Esophagus (tissue), 2 donors: ENCODE results near the gene KY. TPM values are rescaled to one million over a fixed set of nuclear protein-coding genes. Genes with fewer than 3 reads are reported as not detected.

ENCODE experiments used
- H3K27ac ChIP-seq, 2 donors: one replicate each; pipeline ENCODE4 v1.5.1; 2013; ENCODE audit warnings: low read depth in 2 of 2, mild to moderate bottlenecking in 2 of 2, inconsistent platforms in 1 of 2, low read length in 1 of 2, moderate library complexity in 1 of 2
- H3K27me3 ChIP-seq, 2 donors: one replicate each; pipeline ENCODE4 v1.6.1; 2013; ENCODE audit warnings: low read length in 2 of 2, control low read depth in 1 of 2, mild to moderate bottlenecking in 1 of 2; ENCODE audit not compliant: insufficient read depth in 2 of 2, control insufficient read depth in 1 of 2
- H3K36me3 ChIP-seq, 2 donors: one replicate each; pipeline ENCODE4 v1.6.1; 2013; ENCODE audit warnings: low read length in 1 of 2; ENCODE audit not compliant: control insufficient read depth in 2 of 2, insufficient read depth in 2 of 2
- H3K4me1 ChIP-seq, 2 donors: one replicate each; pipeline ENCODE4 v1.6.1; 2013; ENCODE audit warnings: low read length in 1 of 2; ENCODE audit not compliant: control insufficient read depth in 2 of 2, insufficient read depth in 2 of 2
- H3K4me3 ChIP-seq, 2 donors: one replicate each; pipeline ENCODE4 v1.5.1; 2013; ENCODE audit warnings: low read length in 2 of 2, mild to moderate bottlenecking in 2 of 2, low read depth in 1 of 2, moderate library complexity in 1 of 2
- H3K9me3 ChIP-seq, 2 donors: one replicate each; pipeline ENCODE4 v1.6.1; 2013; ENCODE audit warnings: mild to moderate bottlenecking in 2 of 2, low read depth in 1 of 2, low read length in 1 of 2, moderate library complexity in 1 of 2; ENCODE audit not compliant: control insufficient read depth in 2 of 2, insufficient read depth in 1 of 2
- WGBS, 2 donors: extraction: QIAGEN DNeasy Blood & Tissue Kit; methylation state at CpG; one replicate each; pipeline ENCODE4 v1.1.7; 2013; 5-methylcytosine and 5-hydroxymethylcytosine counted together
- polyA plus RNA-seq, 2 donors: library from polyadenylated mRNA; stranded (reverse); fragments of 200-250 nt; gene quantifications; one replicate each; pipeline ENCODE4 v1.2.3, GENCODE V29; 2013
- donor health status: healthy with polysubstance abuse.
- donor health status: Bipolar disorder and iron deficiency.

Gene KY
- polyA plus RNA-seq, 2 donors, result 0.02 to 0.08 TPM

DNA sequence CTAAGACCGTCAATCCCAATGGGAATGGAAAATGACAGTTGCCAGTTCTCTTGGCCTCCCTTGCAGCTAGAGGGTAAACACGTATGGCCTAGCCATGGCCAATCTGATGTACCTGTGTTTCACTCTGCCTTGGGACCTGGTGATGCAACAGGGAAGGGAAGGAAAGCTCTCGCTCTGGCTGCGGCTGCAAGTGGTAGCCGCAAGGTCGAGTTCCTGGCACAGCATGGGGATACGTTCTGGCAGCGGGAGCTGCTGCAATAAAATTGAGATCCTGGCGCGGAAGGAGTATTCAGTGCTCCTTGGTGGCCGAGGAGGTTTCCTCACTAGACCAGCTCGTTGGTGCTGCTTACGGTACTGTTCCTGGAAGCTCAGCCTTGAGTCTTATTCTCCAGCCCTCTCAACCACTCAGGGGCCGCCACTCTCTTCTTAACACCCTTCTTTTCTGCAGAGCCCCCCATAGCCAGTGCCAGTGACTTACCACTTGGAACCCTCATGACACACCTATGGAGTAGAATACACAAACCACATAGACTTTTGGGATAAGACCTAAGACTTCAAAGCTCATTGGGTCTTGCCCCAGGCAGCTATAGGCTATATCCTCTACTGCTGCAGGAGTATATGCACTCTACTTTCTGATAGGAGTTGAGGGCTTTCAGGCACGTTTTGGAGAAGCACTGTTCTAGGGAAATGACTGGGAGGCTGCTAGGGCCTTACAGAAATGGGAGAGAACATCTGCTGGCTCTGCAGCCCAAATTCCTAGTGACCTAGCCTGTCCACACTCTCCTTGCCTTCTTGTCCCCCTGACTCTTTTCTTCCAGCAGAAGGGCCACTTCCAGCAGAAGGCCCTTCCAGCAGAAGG lies 2.7 kb downstream of the KY start:
- Histone ChIP-seq H3K9me3 (no peaks in the 10 kb centered on the region), H3K27me3 (no peaks in the 10 kb centered on the region), H3K27ac (no peak overlapping the region), H3K4me3 (no peak overlapping the region), H3K36me3 (no peaks in the 10 kb centered on the region), H3K4me1 (peaks cover 0 to 9% of the 10 kb centered on the region in 2 donors)
- WGBS, 2 donors, result 92 to 96% methylated on average over 15 of the region's 15 CpGs

DNA sequence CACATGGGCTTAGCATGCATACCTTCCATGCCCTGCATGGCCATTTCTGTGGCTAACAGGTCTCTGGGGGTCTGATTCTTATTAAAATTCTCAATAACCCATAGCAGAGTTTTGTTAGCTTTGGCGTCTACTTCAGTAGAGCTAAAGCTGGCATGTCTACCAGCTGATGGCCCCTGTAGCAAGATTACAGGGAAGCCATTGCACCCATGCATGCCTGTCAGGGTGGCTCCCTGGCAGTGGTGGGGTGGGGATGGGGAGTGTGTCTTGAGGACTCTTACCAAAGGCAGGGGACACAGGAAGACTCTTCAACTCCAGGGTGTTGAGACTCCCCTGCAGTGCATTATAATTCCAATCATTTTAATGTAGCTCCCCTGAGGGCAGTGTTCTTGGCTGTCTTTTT lies 4.7 kb downstream of the KY start:
- Histone ChIP-seq H3K27me3 (no peaks in the 10 kb centered on the region), H3K36me3 (no peaks in the 10 kb centered on the region), H3K4me3 (no peak overlapping the region), H3K9me3 (no peaks in the 10 kb centered on the region), H3K27ac (no peak overlapping the region), H3K4me1 (peaks cover 0 to 3% of the 10 kb centered on the region in 2 donors)
- 82 to 95% methylated on average over 1 of the region's 1 CpG for WGBS, 2 donors

DNA sequence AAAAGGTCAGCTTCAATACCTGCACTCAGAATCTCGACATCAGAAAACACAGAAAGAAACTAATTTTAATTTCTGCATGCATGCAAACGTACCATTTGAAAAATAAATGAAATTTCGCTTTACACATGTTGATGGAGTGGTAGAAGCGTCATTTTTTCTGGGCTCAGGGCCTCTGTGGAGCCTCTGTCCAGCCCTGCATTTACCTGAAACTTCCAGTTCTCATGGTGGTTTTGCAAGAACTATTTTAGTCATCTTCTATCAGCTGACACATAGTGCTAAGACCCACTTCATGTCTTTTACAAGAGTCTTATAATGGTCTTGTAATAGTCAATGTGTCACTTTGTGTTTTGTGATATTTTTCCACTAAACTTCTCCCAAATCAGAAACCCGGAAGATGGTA lies 5.3 kb downstream of the KY start:
- Histone ChIP-seq H3K27me3 (no peaks in the 10 kb centered on the region), H3K4me3 (no peak overlapping the region), H3K9me3 (no peaks in the 10 kb centered on the region), H3K36me3 (no peaks in the 10 kb centered on the region), H3K27ac (no peak overlapping the region), H3K4me1 (no peaks in the 10 kb centered on the region)
- 88 to 92% methylated on average over 5 of the region's 5 CpGs for WGBS, 2 donors

DNA sequence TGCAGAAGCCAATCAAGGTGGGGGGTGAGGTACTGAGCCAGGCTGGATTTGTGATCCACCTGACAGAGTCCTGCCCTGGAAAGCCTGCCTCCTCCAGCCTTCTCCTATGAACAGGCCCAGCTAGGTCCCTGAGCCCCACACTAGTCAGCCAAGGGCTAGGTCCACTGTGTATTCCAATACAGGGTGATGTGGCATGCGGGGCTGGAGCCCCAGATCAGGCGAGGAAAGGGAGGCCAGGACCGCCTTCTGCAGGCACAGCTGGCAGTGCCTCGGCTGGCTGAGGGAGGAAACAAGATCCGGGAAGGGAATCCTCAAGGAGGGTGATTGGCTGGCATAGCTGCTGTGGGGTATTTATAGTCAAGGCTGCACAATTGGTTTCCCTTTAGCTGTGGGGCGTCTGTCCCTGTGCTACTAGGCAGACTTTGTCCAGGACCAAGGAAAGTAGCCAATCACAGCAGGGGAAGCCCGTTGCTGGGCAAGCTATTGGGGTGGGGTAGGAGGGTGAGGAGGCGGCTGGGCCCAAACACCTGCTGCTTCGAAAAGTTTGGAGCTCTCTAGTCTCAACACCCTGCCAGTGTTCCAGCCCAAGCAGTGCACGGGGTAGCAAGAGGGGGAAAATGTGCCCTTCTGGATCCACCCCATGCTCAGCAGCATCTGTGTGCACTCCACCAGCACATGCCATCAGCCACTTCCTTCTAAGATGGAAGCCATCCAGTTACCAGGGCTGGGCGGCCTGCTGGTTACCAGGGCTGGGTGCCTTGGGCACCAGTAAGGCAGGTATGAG lies 5.9 kb downstream of the KY start:
- H3K9me3 ChIP-seq, result no peaks in the 10 kb centered on the region
- no peaks in the 10 kb centered on the region for H3K36me3 ChIP-seq
- H3K27me3 ChIP-seq, result no peaks in the 10 kb centered on the region
- no peaks in the 10 kb centered on the region for H3K4me1 ChIP-seq
- no peak overlapping the region for H3K27ac ChIP-seq
- no peak overlapping the region for H3K4me3 ChIP-seq
- 70 to 75% methylated on average over 11 of the region's 11 CpGs for WGBS, 2 donors

DNA sequence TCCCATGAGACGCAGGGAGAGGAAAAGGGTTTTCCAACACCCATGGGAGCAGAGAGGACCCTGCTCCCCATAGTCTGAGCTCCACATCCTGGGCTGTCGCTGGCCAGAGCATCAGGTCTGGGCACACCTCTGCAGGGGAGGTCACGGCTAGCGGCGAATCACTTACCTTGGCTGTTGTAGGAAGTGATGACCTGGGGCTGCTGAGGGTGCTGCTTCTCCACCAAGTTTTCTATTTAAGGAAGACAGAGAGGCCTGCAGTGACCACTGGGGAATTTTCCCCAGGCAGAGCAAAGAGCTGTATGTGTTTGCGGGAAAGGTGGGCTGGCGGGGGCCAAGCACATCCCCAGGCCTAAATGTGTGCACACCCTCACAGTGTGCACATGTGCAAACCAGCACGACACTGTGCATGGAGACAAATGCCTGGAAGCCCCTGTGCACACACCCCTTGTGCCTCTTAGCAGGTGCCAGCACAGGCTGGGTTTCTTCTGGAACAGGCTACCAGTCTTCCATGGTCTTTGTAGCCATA lies 7.6 kb downstream of the KY start:
- H3K36me3 ChIP-seq, result no peaks in the 10 kb centered on the region
- H3K4me3 ChIP-seq, result no peak overlapping the region
- no peaks in the 10 kb centered on the region for H3K27me3 ChIP-seq
- WGBS, 2 donors, result 92 to 95% methylated on average over 8 of the region's 8 CpGs
- H3K9me3 ChIP-seq, result no peaks in the 10 kb centered on the region
- no peaks in the 10 kb centered on the region for H3K4me1 ChIP-seq
- no peak overlapping the region for H3K27ac ChIP-seq

DNA sequence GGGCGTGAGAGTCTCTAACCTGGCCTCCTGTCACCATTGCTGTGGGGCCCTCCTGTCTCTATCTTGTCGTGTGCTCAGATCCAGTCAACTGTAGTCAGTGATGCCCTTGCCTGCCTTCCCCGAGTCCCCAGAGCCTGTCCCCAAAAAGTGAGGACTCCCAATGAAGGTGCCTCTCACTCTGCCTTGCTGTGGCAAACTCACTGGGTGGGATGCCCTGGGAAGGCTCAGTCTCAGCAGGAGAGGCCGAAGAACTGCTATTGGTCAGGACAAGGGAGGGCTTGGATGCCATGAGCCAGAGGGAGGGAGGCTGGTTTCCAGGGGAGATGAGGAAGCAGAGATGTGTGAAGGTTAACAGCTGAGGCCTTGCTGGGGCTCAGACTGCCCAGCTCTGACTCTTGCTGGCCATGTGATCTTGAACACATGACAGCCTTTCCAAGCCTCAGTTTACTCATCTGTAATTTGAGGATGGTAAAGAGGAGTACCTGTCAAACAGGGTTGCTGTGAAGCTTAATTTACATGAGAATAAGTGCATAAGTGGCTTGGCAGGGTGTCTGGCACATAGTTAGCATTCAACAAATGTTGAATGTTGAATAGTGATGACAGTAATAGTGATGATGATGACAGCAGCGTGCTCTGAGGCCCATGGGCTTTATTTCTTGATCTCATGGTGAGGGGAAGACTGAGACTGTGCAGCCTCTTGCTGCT lies 8.2 kb downstream of the KY start:
- WGBS, 2 donors, result 90 to 92% methylated on average over 5 of the region's 5 CpGs
- no peaks in the 10 kb centered on the region for H3K27me3 ChIP-seq
- H3K9me3 ChIP-seq, result no peaks in the 10 kb centered on the region
- H3K27ac ChIP-seq, result no peak overlapping the region
- H3K4me3 ChIP-seq, result no peak overlapping the region
- no peaks in the 10 kb centered on the region for H3K4me1 ChIP-seq
- no peaks in the 10 kb centered on the region for H3K36me3 ChIP-seq

DNA sequence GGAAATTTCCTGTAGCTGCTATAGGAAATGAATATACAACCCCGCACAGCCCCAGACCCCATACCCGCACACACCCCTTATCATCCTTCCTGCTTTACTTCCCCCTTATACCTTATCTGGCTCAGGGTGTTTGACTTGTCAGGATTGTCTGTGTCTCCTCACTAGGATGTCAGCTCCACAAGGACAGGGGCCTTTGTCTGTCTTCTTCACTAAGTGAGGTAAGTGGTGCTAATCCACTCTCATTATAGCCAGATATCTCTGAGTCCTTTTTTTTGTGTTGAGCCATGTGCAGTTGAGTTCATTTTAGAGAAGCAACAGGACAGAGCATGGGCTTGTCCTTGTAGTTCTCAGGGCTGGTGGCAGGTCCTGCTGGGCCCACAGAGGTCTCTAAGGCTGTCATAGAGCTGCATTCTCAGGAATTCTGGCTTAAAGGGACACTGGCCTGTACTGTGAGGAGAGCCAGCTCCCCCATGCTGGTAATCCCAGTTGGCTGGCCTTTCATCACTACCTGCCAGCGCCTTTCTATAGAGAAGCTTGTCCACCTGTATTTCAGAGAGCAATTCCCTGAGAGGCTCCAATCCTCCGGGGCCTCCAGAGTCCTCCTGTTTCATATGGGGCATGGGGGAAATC lies 9.0 kb downstream of the KY start:
- H3K27me3 ChIP-seq, result no peaks in the 10 kb centered on the region
- no peak overlapping the region for H3K4me3 ChIP-seq
- no peaks in the 10 kb centered on the region for H3K36me3 ChIP-seq
- H3K4me1 ChIP-seq, result no peaks in the 10 kb centered on the region
- WGBS, 2 donors, result 87 to 92% methylated on average over 4 of the region's 4 CpGs
- H3K9me3 ChIP-seq, result no peaks in the 10 kb centered on the region
- no peak overlapping the region for H3K27ac ChIP-seq

DNA sequence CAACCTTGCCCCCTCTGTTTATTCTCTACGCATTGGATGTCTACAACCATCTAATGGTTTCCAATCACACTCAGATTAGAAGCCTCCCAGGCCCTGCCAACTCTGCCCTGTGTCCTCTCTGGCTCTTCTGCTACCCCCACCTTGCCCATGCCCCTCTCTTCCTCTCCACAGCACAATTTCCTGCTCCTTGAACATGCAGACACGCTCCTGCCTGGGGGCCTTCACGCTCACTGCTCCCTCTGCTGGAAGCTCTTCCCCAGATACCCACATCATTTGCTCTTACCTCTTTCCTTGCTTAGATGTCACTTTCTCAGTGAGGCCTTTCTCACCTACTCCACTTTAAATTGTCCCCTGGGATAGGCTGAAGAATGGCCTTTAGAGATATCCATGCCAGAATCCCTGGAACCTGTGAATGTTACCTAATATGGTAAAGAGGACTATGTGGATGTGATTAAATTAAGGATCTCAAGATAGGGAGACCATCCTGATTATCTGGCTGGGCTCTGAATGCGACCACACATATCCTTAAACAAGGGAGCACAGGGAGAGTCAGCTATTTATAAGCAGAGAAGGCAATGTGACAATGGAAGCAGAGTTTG lies 9.9 kb downstream of the KY start:
- H3K9me3 ChIP-seq, result no peaks in the 10 kb centered on the region
- no peaks in the 10 kb centered on the region for H3K27me3 ChIP-seq
- no peaks in the 10 kb centered on the region for H3K36me3 ChIP-seq
- no peak overlapping the region for H3K4me3 ChIP-seq
- no peak overlapping the region for H3K27ac ChIP-seq
- 64% methylated on average over 4 of the region's 4 CpGs for WGBS, 2 donors
- no peaks in the 10 kb centered on the region for H3K4me1 ChIP-seq

DNA sequence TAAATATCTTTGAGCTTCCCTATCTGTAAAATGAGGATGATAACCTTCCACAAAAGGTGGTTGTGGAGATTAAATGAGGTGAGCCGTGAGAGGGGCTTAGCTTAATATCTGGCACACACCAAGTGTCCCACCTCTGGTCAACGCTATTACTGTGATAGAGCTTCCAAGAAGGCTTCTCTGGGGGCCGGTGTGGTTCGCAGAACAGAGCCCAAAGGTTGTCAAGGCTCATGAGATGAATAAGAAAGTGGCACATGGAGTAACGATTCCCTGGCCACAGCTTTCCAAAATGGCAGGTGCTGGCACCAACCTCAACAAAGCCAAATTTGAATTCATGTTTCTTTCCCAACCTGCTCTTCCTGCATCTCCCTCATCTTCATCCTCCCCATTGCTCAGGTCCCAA lies 10.4 kb downstream of the KY start:
- Histone ChIP-seq H3K27ac (no peak overlapping the region), H3K9me3 (no peaks in the 10 kb centered on the region), H3K4me1 (no peaks in the 10 kb centered on the region), H3K4me3 (no peak overlapping the region), H3K27me3 (no peaks in the 10 kb centered on the region), H3K36me3 (no peaks in the 10 kb centered on the region)
- WGBS, 2 donors, result 93% methylated on average over 5 of the region's 5 CpGs
